Sciatic nerve (tissue), 2 donors: ENCODE measurements around the gene CPZ. TPM values are rescaled to one million over a fixed set of nuclear protein-coding genes. Genes with fewer than 3 reads are reported as not detected.
"Not testable (repeated sequence)": the region's sequence is repeated elsewhere in the genome, so short reads cannot be mapped to it uniquely, and the experiment has no call there.

Experiments used
- ATAC-seq: fragments of 200-7000 bp; cut with Tn5 transposase; one replicate; pipeline ENCODE4 v1.9.1; 2020; ENCODE audit warnings: mild to moderate bottlenecking, moderate library complexity
- DNase-seq: peaks from one replicate; pipeline ENCODE4 v3.0.0-alpha.2; 2020; ENCODE audit warnings: low spot score
- intact Hi-C: fragments of 100-400 bp; cut with DNase I; formaldehyde crosslinking; loops from one replicate; pipeline ENCODE4 v1.14.2; 2022
- total RNA-seq: library from RNA; stranded (reverse); fragmentation: NEBNext Ultra II Directional; extraction: Animal tissue kit (Norgen Biotek cat#: 25700); gene quantifications from one replicate; pipeline ENCODE4 v1.2.1, GENCODE V29; 2021
- donor health status: DM: no; HTN: no; CAD: no.
- donor health status: DM: no; HTN: no; CAD: no.

Gene CPZ
- total RNA-seq, 1 donor from 2014 or later: 7.0 TPM

GRCh38 chr4:8555716-8556115, 36.8 kb upstream of the CPZ start:
- intact Hi-C loops: no loop called here
- DNase-seq: no peak
- no peak for ATAC-seq

GRCh38 chr4:8556341-8557150, 36.0 kb upstream of the CPZ start:
- no peak for ATAC-seq
- no peak for DNase-seq
- intact Hi-C loops: no loop called here

GRCh38 chr4:8557151-8558076, 35.2 kb upstream of the CPZ start:
- intact Hi-C loops: no loop called here
- no peak for ATAC-seq
- DNase-seq: no peak

- DNase-seq: no peak
- intact Hi-C loops: no loop called here
- no peak for ATAC-seq
Observed at GRCh38 chr4:8558080-8558960, 34.2 kb upstream of the CPZ start.

GRCh38 chr4:8559011-8559410, 33.6 kb upstream of the CPZ start:
- intact Hi-C loops: no loop called here
- no peak for ATAC-seq
- no peak for DNase-seq

GRCh38 chr4:8559524-8560264, 32.9 kb upstream of the CPZ start:
- intact Hi-C loops: no loop called here
- ATAC-seq (no peak), DNase-seq (no peak)

GRCh38 chr4:8560265-8561047, 32.1 kb upstream of the CPZ start:
- intact Hi-C loops: no loop called here
- DNase-seq (no peak), ATAC-seq (no peak)

- ATAC-seq: no peak
- intact Hi-C loops: no loop called here
- no peak for DNase-seq
Observed at GRCh38 chr4:8564595-8564994, 28.0 kb upstream of the CPZ start.

- DNase-seq (no peak), ATAC-seq (no peak)
- intact Hi-C loops: no loop called here
Observed at GRCh38 chr4:8568068-8568668, 24.4 kb upstream of the CPZ start.

GRCh38 chr4:8570201-8570600, 22.4 kb upstream of the CPZ start:
- no peak for ATAC-seq
- intact Hi-C loops: no loop called here
- DNase-seq: no peak

- DNase-seq (no peak), ATAC-seq (no peak)
- intact Hi-C loops: no loop called here
Observed at GRCh38 chr4:8571702-8572685, 20.6 kb upstream of the CPZ start.

- intact Hi-C loops: no loop called here
- DNase-seq: no peak
- ATAC-seq: no peak
Observed at GRCh38 chr4:8573266-8573665, 19.3 kb upstream of the CPZ start.

- ATAC-seq (no peak), DNase-seq (no peak)
- intact Hi-C loops: no loop called here
Observed at GRCh38 chr4:8574796-8575370, 17.7 kb upstream of the CPZ start.

GRCh38 chr4:8575457-8575856, 17.1 kb upstream of the CPZ start:
- intact Hi-C loops: no loop called here
- ATAC-seq (no peak), DNase-seq (no peak)

GRCh38 chr4:8576591-8576990, 16.0 kb upstream of the CPZ start:
- ATAC-seq, DNase-seq, intact Hi-C loops: not testable (repeated sequence)

- intact Hi-C loops: no loop called here
- ATAC-seq: no peak
- no peak for DNase-seq
Observed at GRCh38 chr4:8577046-8577445, 15.5 kb upstream of the CPZ start.
